GM19438 (cell line): Measurements from ENCODE around the gene CYP2W1.
A peak's percentile ranks its signal among the peaks of the same experiment; 100 is the strongest.

Experiments used
- ATAC-seq: cut with Tn5 transposase; IDR thresholded peaks from one replicate; pipeline ENCODE4 v1.9.1; 2021; ENCODE audit warnings: low read depth; ENCODE audit not compliant: unreplicated experiment

The CYP2W1 gene

DNA sequence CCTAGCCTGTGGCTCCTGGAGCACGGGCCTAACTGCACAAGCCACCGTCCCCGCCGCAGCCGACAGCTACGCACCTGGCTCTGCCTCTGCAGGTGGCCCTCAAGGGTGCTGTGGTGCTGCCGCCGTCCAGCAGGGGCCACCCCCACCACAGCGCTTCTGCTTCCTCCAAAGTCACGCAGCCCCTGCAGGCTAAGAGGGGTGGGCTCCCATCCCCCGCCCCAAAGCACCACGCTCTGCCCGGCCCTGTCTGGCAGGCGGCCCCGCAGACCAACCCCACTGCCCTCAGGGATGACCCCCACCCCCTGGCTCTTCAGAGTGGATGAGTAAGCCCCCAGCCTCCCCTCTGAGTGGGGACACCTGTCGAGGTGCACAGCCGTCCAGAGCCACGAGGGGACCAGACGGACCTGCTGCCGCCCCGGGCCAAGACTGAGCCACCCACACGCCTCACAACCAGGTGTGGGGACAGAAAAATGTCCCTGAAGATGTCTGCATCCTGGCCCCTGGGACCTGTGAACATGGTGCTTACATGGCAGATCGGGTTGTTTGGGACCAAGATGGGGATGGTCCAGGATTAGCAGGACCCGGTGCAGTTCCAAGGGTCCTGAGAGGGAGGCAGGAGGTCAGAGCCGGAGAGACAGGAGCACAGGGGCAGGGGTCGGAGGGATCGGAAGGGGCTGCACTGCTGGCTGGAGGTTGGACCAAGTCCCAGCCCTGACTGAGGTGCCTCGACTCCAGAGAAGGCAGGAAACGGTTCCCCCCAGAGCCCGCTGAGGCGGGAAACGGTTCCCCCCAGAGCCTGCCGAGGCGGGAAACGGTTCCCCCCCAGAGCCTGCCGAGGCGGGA, 19.5 kb upstream of the CYP2W1 start:
- no peak for ATAC-seq

GRCh38 chr7:964401-965231, 18.4 kb upstream of the CYP2W1 start:
- ATAC-seq = no peak

DNA sequence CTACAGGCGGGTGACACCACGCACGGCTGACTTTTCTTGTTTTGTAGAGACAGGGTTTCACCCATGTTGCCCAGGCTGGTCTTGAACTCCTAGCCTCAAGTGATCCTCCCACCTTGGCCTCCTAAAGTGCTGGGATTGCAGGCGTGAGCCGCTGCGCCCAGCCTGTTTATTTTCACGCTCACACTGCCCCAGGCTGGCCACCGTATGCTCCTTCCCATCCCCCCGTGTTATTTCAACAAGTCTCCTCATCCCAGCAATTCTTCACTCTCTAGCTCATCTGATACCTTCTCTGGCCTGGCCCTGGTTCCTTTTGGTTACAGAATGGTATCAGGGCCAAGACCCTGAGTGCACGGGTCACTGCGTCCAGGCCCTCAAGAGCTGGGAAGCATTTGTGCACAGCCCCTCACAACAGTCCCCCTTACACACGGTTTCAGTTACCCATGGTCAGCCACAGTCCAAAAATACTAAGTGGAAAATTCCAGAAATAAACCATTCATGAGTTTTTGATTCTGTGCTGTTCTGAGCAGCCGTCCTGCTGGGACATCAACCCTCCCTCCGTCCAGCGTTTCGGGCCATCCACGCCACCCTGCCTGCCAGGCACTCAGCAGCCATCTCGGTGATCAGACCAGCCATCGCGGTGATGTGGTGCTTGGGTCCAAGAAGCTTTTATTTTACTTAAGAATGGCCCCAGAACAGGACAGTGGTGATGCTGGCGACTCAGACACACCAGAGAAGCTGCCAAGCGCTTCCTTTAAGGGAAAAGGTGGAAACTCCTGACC, 16.5 kb upstream of the CYP2W1 start:
- no peak for ATAC-seq

GRCh38 chr7:967361-968082, 15.5 kb upstream of the CYP2W1 start:
- no peak for ATAC-seq

- ATAC-seq = no peak
Measured at GRCh38 chr7:968205-969105, 14.5 kb upstream of the CYP2W1 start.

DNA sequence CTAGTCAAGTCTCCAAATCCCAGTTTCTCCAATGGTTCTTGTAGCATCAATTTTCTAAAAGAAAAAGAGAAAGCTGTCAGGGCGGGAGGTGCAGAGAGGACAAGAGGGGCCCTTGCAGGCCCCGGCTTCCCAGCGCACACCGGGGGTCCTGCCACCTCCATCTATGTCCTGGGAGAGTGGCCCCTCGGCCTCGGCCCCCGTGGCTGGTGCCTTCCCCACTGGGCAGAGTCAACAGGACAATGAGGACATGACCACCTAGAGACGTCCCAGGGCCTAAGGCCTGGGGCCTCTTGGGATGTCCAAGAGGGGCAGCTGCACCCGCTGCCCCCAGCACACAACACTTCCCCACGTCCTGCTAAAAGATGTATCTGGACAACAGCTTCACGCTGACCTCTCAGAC, 13.6 kb upstream of the CYP2W1 start:
- no peak for ATAC-seq

- no peak for ATAC-seq
Measured at GRCh38 chr7:970744-971143, 12.2 kb upstream of the CYP2W1 start.

DNA sequence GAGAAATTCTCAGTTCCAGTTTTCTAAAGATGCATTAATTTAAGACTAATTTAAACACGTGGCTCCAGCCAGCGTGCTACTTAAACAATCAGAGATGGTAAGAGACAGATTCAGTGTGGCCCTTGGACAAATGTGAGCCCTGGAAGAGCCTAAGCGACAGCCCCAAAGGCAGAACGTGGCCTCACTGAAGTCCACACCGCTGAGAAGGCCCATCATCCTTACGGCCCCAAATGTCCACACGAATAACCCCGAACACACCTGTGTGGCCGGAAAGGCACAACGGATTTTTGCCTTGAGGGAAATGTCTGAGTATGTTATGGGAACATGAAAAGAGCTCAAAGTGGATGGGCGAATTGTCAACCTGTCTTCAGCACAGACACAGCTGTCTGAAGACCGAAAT, 10.9 kb upstream of the CYP2W1 start:
- no peak for ATAC-seq

GRCh38 chr7:972676-973309, 10.2 kb upstream of the CYP2W1 start:
- no peak for ATAC-seq

GRCh38 chr7:973312-973711, 9.7 kb upstream of the CYP2W1 start:
- ATAC-seq = no peak

- no peak for ATAC-seq
Measured at GRCh38 chr7:974172-974571, 8.8 kb upstream of the CYP2W1 start.

- ATAC-seq = peak; percentile 71
Measured at GRCh38 chr7:974820-975681, 7.9 kb upstream of the CYP2W1 start, which contains the start of gene COX19. Gene COX19 (minus strand): TSS chr7:975549. CDS start chr7:975509, 40 bp downstream.

GRCh38 chr7:975702-976473, 7.1 kb upstream of the CYP2W1 start:
- ATAC-seq = no peak

DNA sequence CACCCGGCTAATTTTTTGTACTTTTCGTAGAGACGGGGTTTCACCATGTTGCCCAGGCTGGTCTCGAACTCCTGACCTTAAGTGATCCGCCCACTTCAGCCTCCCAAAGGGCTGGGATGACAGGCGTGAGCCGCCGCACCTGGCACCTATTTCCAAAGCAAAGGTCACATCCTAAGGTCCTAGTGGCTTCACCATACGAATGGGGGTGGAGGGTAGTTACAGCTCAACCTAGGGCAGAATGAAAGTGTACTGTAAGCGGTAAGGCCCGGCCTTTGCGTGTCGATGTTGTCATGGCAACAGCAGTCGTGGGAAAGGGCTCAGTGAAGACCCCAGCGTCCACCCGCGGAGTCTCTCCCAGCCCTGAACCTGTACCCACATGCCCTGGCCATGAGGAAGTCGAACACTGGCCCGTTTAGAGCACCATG, 6.1 kb upstream of the CYP2W1 start:
- no peak for ATAC-seq

- ATAC-seq = no peak
Measured at GRCh38 chr7:977326-978048, 5.5 kb upstream of the CYP2W1 start.

DNA sequence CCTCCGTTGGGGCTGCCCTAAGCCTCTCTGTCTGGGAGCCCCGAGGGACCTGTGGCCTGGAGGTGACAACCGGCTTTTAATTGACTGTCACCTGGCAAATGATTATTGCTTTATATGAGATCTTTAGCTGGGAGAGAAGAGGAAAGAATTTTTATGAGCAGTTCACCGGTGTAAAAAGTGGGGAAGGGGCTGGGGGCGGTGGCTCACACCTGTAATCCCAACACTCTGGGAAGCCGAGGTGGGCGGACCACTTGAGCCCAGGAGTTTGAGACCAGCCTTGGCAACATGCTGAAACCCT, 5.0 kb upstream of the CYP2W1 start:
- no peak for ATAC-seq
